PC-9 (cell line): Measurements from ENCODE around the gene ACAD8.

Source experiments
- EZH2 ChIP-seq: fragments of 200-600 bp; sonication (generic); IDR thresholded peaks from 2 replicates; pipeline ENCODE4 v1.8.0; 2017; ENCODE audit warnings: antibody characterized with exemption, low read depth
- TF ChIP-seq, protein P1 (sequence below): fragments of 200-600 bp; sonication (generic); conservative IDR thresholded peaks from 2 replicates; pipeline ENCODE4 v1.6.1; 2017; ENCODE audit warnings: mixed run types, antibody characterized with exemption, mild to moderate bottlenecking, moderate library complexity

GRCh38 chr11:134293119-134294113 is 40.0 kb downstream of the ACAD8 start:
- no peak for TF ChIP-seq EZH2
- TF ChIP-seq, protein P1, sequence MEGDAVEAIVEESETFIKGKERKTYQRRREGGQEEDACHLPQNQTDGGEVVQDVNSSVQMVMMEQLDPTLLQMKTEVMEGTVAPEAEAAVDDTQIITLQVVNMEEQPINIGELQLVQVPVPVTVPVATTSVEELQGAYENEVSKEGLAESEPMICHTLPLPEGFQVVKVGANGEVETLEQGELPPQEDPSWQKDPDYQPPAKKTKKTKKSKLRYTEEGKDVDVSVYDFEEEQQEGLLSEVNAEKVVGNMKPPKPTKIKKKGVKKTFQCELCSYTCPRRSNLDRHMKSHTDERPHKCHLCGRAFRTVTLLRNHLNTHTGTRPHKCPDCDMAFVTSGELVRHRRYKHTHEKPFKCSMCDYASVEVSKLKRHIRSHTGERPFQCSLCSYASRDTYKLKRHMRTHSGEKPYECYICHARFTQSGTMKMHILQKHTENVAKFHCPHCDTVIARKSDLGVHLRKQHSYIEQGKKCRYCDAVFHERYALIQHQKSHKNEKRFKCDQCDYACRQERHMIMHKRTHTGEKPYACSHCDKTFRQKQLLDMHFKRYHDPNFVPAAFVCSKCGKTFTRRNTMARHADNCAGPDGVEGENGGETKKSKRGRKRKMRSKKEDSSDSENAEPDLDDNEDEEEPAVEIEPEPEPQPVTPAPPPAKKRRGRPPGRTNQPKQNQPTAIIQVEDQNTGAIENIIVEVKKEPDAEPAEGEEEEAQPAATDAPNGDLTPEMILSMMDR = no peak
